HepG2 (cell line): ENCODE data around the gene GRK6. TPM values are rescaled to one million over a fixed set of nuclear protein-coding genes. Genes with fewer than 3 reads are reported as not detected.

Source experiments
- MYNN ChIP-seq: sonication (generic); formaldehyde crosslinking; IDR thresholded peaks from 2 replicates; pipeline ENCODE4 v1.4.0; 2020; ENCODE audit warnings: mild to moderate bottlenecking, low read depth, missing genetic modification reagents
- NCOA5 ChIP-seq: sonication (generic); formaldehyde crosslinking; IDR thresholded peaks from 2 replicates; pipeline ENCODE4 v1.4.0; 2020; ENCODE audit warnings: missing genetic modification reagents
- SOX13 ChIP-seq, 3 experiments: fragments of 450-650 bp in 1 of 3; sonication (generic) in 1 of 3; formaldehyde crosslinking in 1 of 3; IDR thresholded peaks in 2 of 3; conservative IDR thresholded peaks in 1 of 3; 2 replicates each; pipeline versions ENCODE4 v1.5.0 to v1.6.1; 2016 to 2020; ENCODE audit warnings: antibody characterized with exemption in 1 of 3, mild to moderate bottlenecking in 1 of 3, missing compliant biosample characterization in 1 of 3, missing genetic modification reagents in 1 of 3, moderate library complexity in 1 of 3
- SRF ChIP-seq: IDR thresholded peaks from 2 replicates; pipeline ENCODE4 v1.6.1; 2011; ENCODE audit warnings: mild to moderate bottlenecking, low read depth, low read length, moderate library complexity
- XBP1 ChIP-seq: sonication (generic); formaldehyde crosslinking; IDR thresholded peaks from 2 replicates; pipeline ENCODE4 v1.5.0; 2020; ENCODE audit warnings: missing genetic modification reagents
- ZEB1 ChIP-seq: IDR thresholded peaks from 2 replicates; pipeline ENCODE4 v1.6.1; 2012; ENCODE audit warnings: mild to moderate bottlenecking, low read depth, inconsistent platforms; ENCODE audit not compliant: insufficient replicate concordance
- ZNF282 ChIP-seq: fragments of 450-650 bp; IDR thresholded peaks from 2 replicates; pipeline ENCODE4 v1.6.1; 2018; ENCODE audit not compliant: partially characterized antibody
- ZNF773 ChIP-seq: sonication (generic); formaldehyde crosslinking; IDR thresholded peaks from 2 replicates; pipeline ENCODE4 v1.4.0; 2020; ENCODE audit warnings: missing genetic modification reagents, borderline replicate concordance
- polyA plus RNA-seq, 8 experiments: library from polyadenylated mRNA; depleted of rRNA in 3 of 8; stranded (reverse) in 7 of 8; unstranded in 1 of 8; fragments of >200 nt; fragmentation: Illumina TruSeq in 4 of 8; extraction: Trizol in 4 of 8; gene quantifications; 2 replicates each; pipeline versions ENCODE4 v1.2.1 to v1.2.3, GENCODE V29; 2011 to 2016; ENCODE audit warnings: low read depth in 4 of 8, missing spikeins in 1 of 8, mixed read lengths in 1 of 8; ENCODE audit not compliant: insufficient read depth in 1 of 8
- total RNA-seq, 5 experiments: library from RNA; depleted of rRNA; stranded (reverse); fragments of >200 nt; fragmentation: Illumina TruSeq; extraction: Trizol; gene quantifications; 2 replicates each; pipeline ENCODE4 v1.2.3, GENCODE V29; 2016; ENCODE audit warnings: low read depth in 1 of 5
- TF ChIP-seq, protein P1 (sequence below): sonication (generic); formaldehyde crosslinking; IDR thresholded peaks from 2 replicates; pipeline ENCODE4 v1.4.0; 2020; ENCODE audit warnings: missing genetic modification reagents, mild to moderate bottlenecking, borderline replicate concordance
- TF ChIP-seq, protein P2 (sequence below): sonication (generic); formaldehyde crosslinking; IDR thresholded peaks from 2 replicates; pipeline ENCODE4 v1.4.0; 2020; ENCODE audit warnings: missing genetic modification reagents
- TF ChIP-seq, protein P3 (sequence below): sonication (generic); formaldehyde crosslinking; IDR thresholded peaks from 2 replicates; pipeline ENCODE4 v1.4.0; 2020; ENCODE audit warnings: missing genetic modification reagents, borderline replicate concordance
- TF ChIP-seq, protein P4 (sequence below): IDR thresholded peaks from 2 replicates; pipeline ENCODE4 v1.6.1; 2012; ENCODE audit warnings: low read depth, low read length, improper control_type of control experiment

GRK6 gene
- total and polyA plus RNA-seq, 2 of the 13 experiments (the other 11 are each of a cell fraction or from before 2014, with no cell fraction given) = 13.2 to 19.9 TPM

DNA sequence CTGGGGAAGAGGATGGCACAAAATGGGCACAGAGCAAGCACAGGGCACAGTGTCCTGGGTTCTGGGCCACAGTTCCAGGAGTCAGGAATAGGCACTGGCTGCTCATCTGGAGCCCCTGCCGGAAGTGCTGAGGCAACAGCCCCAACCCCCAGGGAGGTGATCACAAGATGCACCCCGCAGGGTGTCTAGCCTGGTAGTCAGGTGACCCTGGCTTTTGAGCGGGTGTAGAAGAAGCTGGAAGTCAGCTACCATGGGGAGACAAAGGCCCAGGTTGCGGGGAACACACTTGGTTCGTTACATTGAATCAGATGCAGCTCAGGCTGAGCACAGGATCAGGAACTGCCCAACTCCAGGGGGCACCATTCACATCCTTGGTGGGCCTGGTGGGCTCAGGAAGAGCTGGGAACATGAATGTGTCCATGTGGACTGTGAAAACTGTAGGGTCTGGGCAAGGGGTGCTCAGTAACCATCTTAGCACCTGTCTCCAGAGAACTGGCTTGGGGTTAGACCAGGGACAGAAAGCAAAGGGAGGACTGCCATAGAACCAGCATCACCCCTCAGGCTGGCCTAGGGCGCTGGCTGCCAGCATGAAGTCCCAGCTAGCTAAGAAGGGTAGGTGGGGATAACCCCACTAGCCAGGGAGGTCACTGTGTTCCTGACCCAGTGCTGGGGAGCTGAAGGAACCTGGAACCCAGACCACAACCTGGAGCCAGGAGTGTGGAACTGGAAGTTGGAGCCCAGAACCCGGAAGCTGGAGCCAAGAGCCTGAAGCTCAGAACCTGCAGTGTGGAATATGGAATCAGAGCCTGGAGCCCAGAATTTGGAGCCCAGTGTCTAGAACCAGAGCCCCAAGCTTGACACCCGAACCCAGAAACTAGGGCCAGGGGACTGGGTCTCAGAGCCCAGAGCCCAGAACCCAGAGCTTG is 48.4 kb upstream of the GRK6 start (continued):
- TF ChIP-seq SOX13 (IDR thresholded peaks at IDR 0.05) (no peak), SOX13 (CRISPR knock-in tag; conservative IDR thresholded peaks at IDR 0.05 in 1 of 2, IDR thresholded peaks at IDR 0.05 in 1 of 2) (no peak), ZNF773 (CRISPR knock-in tag) (no peak), SRF (no peak), XBP1 (no peak), ZEB1 (no peak), MYNN (CRISPR knock-in tag) (no peak), NCOA5 (CRISPR knock-in tag) (no peak), ZNF282 (no peak)
- TF ChIP-seq, protein P1, sequence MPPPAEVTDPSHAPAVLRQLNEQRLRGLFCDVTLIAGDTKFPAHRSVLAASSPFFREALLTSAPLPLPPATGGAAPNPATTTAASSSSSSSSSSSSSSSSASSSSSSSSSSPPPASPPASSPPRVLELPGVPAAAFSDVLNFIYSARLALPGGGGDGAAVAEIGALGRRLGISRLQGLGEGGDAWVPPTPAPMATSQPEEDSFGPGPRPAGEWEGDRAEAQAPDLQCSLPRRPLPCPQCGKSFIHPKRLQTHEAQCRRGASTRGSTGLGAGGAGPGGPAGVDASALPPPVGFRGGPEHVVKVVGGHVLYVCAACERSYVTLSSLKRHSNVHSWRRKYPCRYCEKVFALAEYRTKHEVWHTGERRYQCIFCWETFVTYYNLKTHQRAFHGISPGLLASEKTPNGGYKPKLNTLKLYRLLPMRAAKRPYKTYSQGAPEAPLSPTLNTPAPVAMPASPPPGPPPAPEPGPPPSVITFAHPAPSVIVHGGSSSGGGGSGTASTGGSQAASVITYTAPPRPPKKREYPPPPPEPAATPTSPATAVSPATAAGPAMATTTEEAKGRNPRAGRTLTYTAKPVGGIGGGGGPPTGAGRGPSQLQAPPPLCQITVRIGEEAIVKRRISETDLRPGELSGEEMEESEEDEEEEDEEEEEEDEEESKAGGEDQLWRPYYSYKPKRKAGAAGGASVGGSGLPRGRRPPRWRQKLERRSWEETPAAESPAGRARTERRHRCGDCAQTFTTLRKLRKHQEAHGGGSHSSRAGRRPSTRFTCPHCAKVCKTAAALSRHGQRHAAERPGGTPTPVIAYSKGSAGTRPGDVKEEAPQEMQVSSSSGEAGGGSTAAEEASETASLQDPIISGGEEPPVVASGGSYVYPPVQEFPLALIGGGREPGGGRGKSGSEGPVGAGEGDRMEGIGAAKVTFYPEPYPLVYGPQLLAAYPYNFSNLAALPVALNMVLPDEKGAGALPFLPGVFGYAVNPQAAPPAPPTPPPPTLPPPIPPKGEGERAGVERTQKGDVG (CRISPR knock-in tag) = no peak
- TF ChIP-seq, protein P2, sequence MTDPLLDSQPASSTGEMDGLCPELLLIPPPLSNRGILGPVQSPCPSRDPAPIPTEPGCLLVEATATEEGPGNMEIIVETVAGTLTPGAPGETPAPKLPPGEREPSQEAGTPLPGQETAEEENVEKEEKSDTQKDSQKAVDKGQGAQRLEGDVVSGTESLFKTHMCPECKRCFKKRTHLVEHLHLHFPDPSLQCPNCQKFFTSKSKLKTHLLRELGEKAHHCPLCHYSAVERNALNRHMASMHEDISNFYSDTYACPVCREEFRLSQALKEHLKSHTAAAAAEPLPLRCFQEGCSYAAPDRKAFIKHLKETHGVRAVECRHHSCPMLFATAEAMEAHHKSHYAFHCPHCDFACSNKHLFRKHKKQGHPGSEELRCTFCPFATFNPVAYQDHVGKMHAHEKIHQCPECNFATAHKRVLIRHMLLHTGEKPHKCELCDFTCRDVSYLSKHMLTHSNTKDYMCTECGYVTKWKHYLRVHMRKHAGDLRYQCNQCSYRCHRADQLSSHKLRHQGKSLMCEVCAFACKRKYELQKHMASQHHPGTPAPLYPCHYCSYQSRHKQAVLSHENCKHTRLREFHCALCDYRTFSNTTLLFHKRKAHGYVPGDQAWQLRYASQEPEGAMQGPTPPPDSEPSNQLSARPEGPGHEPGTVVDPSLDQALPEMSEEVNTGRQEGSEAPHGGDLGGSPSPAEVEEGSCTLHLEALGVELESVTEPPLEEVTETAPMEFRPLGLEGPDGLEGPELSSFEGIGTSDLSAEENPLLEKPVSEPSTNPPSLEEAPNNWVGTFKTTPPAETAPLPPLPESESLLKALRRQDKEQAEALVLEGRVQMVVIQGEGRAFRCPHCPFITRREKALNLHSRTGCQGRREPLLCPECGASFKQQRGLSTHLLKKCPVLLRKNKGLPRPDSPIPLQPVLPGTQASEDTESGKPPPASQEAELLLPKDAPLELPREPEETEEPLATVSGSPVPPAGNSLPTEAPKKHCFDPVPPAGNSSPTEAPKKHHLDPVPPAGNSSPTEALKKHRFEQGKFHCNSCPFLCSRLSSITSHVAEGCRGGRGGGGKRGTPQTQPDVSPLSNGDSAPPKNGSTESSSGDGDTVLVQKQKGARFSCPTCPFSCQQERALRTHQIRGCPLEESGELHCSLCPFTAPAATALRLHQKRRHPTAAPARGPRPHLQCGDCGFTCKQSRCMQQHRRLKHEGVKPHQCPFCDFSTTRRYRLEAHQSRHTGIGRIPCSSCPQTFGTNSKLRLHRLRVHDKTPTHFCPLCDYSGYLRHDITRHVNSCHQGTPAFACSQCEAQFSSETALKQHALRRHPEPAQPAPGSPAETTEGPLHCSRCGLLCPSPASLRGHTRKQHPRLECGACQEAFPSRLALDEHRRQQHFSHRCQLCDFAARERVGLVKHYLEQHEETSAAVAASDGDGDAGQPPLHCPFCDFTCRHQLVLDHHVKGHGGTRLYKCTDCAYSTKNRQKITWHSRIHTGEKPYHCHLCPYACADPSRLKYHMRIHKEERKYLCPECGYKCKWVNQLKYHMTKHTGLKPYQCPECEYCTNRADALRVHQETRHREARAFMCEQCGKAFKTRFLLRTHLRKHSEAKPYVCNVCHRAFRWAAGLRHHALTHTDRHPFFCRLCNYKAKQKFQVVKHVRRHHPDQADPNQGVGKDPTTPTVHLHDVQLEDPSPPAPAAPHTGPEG = no peak
- TF ChIP-seq, protein P3, sequence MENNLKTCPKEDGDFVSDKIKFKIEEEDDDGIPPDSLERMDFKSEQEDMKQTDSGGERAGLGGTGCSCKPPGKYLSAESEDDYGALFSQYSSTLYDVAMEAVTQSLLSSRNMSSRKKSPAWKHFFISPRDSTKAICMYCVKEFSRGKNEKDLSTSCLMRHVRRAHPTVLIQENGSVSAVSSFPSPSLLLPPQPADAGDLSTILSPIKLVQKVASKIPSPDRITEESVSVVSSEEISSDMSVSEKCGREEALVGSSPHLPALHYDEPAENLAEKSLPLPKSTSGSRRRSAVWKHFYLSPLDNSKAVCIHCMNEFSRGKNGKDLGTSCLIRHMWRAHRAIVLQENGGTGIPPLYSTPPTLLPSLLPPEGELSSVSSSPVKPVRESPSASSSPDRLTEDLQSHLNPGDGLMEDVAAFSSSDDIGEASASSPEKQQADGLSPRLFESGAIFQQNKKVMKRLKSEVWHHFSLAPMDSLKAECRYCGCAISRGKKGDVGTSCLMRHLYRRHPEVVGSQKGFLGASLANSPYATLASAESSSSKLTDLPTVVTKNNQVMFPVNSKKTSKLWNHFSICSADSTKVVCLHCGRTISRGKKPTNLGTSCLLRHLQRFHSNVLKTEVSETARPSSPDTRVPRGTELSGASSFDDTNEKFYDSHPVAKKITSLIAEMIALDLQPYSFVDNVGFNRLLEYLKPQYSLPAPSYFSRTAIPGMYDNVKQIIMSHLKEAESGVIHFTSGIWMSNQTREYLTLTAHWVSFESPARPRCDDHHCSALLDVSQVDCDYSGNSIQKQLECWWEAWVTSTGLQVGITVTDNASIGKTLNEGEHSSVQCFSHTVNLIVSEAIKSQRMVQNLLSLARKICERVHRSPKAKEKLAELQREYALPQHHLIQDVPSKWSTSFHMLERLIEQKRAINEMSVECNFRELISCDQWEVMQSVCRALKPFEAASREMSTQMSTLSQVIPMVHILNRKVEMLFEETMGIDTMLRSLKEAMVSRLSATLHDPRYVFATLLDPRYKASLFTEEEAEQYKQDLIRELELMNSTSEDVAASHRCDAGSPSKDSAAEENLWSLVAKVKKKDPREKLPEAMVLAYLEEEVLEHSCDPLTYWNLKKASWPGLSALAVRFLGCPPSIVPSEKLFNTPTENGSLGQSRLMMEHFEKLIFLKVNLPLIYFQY (CRISPR knock-in tag) = no peak
- TF ChIP-seq, protein P4, sequence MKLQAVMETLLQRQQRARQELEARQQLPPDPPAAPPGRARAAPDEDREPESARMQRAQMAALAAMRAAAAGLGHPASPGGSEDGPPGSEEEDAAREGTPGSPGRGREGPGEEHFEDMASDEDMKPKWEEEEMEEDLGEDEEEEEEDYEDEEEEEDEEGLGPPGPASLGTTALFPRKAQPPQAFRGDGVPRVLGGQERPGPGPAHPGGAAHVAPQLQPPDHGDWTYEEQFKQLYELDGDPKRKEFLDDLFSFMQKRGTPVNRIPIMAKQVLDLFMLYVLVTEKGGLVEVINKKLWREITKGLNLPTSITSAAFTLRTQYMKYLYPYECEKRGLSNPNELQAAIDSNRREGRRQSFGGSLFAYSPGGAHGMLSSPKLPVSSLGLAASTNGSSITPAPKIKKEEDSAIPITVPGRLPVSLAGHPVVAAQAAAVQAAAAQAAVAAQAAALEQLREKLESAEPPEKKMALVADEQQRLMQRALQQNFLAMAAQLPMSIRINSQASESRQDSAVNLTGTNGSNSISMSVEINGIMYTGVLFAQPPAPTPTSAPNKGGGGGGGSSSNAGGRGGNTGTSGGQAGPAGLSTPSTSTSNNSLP = no peak
